ENCODE measurements around the gene TNN.
A peak's percentile ranks its signal among the peaks of the same experiment; 100 is the strongest.

The TNN gene

DNA sequence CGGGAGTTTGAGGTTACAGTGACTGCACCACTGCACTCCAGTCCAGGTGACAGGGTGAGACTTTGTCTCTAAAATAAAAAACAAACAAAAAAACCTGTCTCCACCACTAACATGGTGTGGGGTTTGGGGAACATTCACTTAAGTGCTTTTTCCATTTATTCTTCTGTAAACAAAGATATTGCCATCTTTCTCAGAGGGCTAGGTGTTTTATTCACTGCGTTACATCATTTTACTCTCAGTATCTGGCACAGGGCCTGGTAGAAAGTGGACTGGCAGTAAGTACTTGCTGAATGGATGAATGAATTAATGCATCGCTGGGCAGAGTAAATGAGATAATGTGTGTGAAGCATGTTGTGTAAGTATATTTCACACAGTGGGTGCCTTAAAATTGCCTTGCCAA, 104.9 kb downstream of the TNN start:
- H3K4me3 ChIP-seq (ENCODE audit: low read depth, low read length) = no peak overlapping the region
- DNase-seq (ENCODE audit: low read depth) = no peak
- TF ChIP-seq CTCF (IDR thresholded peaks at IDR 0.05; ENCODE audit: insufficient read depth, low read depth, low read length, missing control alignments) = no peak

DNA sequence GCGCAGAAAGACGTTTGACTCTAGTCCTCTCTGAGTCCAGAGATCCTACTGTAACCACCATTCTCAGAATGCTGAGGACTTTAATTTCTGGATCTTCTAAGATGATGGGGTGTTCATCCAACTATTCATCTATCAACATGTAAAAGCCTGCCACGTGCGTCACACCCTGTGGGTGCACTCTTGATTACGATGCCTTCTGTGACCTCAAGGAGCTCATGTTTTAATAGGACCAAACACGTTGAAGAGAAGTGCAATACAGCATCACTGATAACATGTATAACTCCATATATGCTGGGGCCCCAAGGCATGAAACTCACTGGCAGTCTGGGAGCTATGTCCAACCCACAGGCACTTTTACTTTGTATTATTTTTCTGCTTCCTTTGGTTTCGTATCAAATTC, 105.9 kb downstream of the TNN start:
- no peak for TF ChIP-seq CTCF (IDR thresholded peaks at IDR 0.05; ENCODE audit: insufficient read depth, low read depth, low read length, missing control alignments)
- DNase-seq (ENCODE audit: low read depth) = no peak
- H3K4me3 ChIP-seq (ENCODE audit: low read depth, low read length) = no peak overlapping the region

GRCh38 chr1:175174309-175175102, 106.9 kb downstream of the TNN start:
- H3K4me3 ChIP-seq (ENCODE audit: low read depth, low read length) = no peak overlapping the region
- peak; percentile 52 for DNase-seq (ENCODE audit: low read depth)
- TF ChIP-seq CTCF (IDR thresholded peaks at IDR 0.05; ENCODE audit: insufficient read depth, low read depth, low read length, missing control alignments) = no peak

GRCh38 chr1:175176246-175176645, 108.6 kb downstream of the TNN start:
- DNase-seq (ENCODE audit: low read depth) = no peak
- TF ChIP-seq CTCF (IDR thresholded peaks at IDR 0.05; ENCODE audit: insufficient read depth, low read depth, low read length, missing control alignments) = no peak
- H3K4me3 ChIP-seq (ENCODE audit: low read depth, low read length) = no peak overlapping the region

GRCh38 chr1:175178056-175178455, 110.4 kb downstream of the TNN start:
- DNase-seq (ENCODE audit: low read depth) = no peak
- H3K4me3 ChIP-seq (ENCODE audit: low read depth, low read length) = no peak overlapping the region
- no peak for TF ChIP-seq CTCF (IDR thresholded peaks at IDR 0.05; ENCODE audit: insufficient read depth, low read depth, low read length, missing control alignments)

DNA sequence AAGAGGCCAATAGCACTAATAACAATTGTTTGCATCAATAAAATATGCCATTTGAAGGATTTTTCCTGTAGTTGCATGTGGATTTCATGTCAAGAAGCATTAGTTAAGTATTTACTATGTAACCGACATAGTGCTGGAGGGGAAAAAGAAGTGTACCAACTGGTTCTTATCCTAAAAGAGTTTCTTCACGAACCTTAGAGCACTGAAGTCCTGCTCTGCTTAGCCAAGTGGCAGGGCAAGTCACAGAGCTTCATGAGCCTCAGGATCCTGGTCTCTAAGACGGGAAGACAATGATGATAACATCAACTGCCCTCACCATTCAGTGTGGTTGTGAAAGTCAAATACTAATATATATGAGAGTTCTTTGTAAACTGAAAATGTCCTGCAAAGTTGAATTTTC, 110.8 kb downstream of the TNN start:
- TF ChIP-seq CTCF (IDR thresholded peaks at IDR 0.05; ENCODE audit: insufficient read depth, low read depth, low read length, missing control alignments) = no peak
- H3K4me3 ChIP-seq (ENCODE audit: low read depth, low read length) = no peak overlapping the region
- no peak for DNase-seq (ENCODE audit: low read depth)

Measured in GM12865 (cell line).